Fibroblast of lung (primary cell): Measurements from ENCODE around the gene VIPR2.

Experiments
- EZH2 ChIP-seq: IDR thresholded peaks from 2 replicates; pipeline ENCODE4 v1.5.1; 2012; ENCODE audit warnings: low read length, control low read depth, mild to moderate bottlenecking; ENCODE audit errors: missing control alignments
- TF ChIP-seq, protein P1 (sequence below), 2 donors: IDR thresholded peaks in 1 of 2; conservative IDR thresholded peaks in 1 of 2; 1 replicate in 1 of 2; 2 replicates in 1 of 2; pipeline ENCODE4 v1.5.1; 2011 to 2012; ENCODE audit warnings: low read length in 2 of 2, control low read depth in 1 of 2, inconsistent platforms in 1 of 2, low read depth in 1 of 2, mild to moderate bottlenecking in 1 of 2

DNA sequence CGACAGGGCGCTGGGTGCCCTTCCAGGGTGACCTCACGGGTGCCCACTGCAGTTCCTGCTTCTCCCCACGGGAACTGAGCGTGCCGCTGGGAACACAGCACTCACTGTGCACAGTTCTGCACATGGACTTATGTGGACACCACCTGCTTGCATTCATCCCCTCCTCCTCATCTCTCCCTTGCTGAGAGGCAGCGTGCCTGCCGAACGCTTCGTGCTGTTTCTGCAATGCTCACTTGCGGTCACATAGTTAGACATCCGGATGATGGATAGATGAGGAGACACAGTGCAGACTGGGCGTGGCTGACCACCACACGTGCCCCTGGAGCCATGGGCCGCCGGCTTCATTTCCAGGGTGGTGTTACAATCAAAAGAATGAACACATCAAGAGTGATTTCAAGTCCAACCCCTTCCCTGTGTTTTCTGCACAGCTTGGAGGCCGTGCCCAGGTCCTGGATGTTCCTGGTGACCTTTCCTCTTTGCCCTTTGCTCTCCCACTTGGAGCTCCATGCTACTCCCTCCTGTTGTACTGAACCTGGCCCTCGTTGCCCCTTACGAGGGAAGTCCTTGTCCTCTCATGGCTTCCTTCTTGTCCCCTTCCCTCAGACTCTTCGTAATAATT, 119.4 kb downstream of the VIPR2 start:
- TF ChIP-seq, protein P1, sequence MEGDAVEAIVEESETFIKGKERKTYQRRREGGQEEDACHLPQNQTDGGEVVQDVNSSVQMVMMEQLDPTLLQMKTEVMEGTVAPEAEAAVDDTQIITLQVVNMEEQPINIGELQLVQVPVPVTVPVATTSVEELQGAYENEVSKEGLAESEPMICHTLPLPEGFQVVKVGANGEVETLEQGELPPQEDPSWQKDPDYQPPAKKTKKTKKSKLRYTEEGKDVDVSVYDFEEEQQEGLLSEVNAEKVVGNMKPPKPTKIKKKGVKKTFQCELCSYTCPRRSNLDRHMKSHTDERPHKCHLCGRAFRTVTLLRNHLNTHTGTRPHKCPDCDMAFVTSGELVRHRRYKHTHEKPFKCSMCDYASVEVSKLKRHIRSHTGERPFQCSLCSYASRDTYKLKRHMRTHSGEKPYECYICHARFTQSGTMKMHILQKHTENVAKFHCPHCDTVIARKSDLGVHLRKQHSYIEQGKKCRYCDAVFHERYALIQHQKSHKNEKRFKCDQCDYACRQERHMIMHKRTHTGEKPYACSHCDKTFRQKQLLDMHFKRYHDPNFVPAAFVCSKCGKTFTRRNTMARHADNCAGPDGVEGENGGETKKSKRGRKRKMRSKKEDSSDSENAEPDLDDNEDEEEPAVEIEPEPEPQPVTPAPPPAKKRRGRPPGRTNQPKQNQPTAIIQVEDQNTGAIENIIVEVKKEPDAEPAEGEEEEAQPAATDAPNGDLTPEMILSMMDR (conservative IDR thresholded peaks at IDR 0.05 in 1 of 2, IDR thresholded peaks at IDR 0.05 in 1 of 2; ENCODE audit: low read depth in 1 of 2, low read length in 2 of 2): no peak
- no peak for TF ChIP-seq EZH2
